ENCODE measurements around the gene CASP8AP2. TPM values are rescaled to one million over a fixed set of nuclear protein-coding genes. Genes with fewer than 3 reads are reported as not detected.

CASP8AP2 gene
- total and polyA plus RNA-seq, 9 of the 15 experiments (the other 6 are each of a cell fraction or from before 2014, with no cell fraction given), result 10.6 to 30.0 (median 19.1) TPM

- no peak for TF ChIP-seq HINFP (tag; conservative IDR thresholded peaks at IDR 0.05; ENCODE audit: low read depth)
- no peak for TF ChIP-seq CREBBP (IDR thresholded peaks at IDR 0.05; ENCODE audit: low read depth, low read length)
- no peak for TF ChIP-seq NR4A1 (CRISPR knock-in tag; IDR thresholded peaks at IDR 0.05)
- TF ChIP-seq NR4A1 (tag; IDR thresholded peaks at IDR 0.05), result no peak
- no peak for TF ChIP-seq SFPQ (IDR thresholded peaks at IDR 0.05; ENCODE audit: low read depth, low read length)
- no peak for TF ChIP-seq SNAPC5 (CRISPR knock-in tag; IDR thresholded peaks at IDR 0.05)
- TF ChIP-seq ZNF124 (CRISPR knock-in tag; IDR thresholded peaks at IDR 0.05), result no peak
- no peak for TF ChIP-seq POLR2G (IDR thresholded peaks at IDR 0.05; ENCODE audit: low read depth, low read length)
- TF ChIP-seq TAF15 (IDR thresholded peaks at IDR 0.05; ENCODE audit: low read depth, low read length), result no peak
- TF ChIP-seq ZNF175 (CRISPR knock-in tag; IDR thresholded peaks at IDR 0.05; ENCODE audit: low read depth), result no peak
- no peak for TF ChIP-seq HLTF (IDR thresholded peaks at IDR 0.05)
- TF ChIP-seq KLF6 (CRISPR knock-in tag; IDR thresholded peaks at IDR 0.05; ENCODE audit: borderline replicate concordance), result no peak
- TF ChIP-seq ZBTB17 (CRISPR knock-in tag; IDR thresholded peaks at IDR 0.05), result no peak
- no peak for TF ChIP-seq BDP1 (IDR thresholded peaks at IDR 0.05; ENCODE audit: insufficient read depth, insufficient read length)
- TF ChIP-seq BRD4 (IDR thresholded peaks at IDR 0.05), result no peak
- no peak for TF ChIP-seq ARID4B (CRISPR knock-in tag; IDR thresholded peaks at IDR 0.05)
- TF ChIP-seq ZNF324 (CRISPR knock-in tag; IDR thresholded peaks at IDR 0.05), result no peak
- TF ChIP-seq HMG20B (CRISPR knock-in tag; IDR thresholded peaks at IDR 0.05), result no peak
- no peak for TF ChIP-seq ATF1 (CRISPR knock-in tag; IDR thresholded peaks at IDR 0.05)
- no peak for TF ChIP-seq ATF1 (tag; IDR thresholded peaks at IDR 0.05)
- no peak for TF ChIP-seq FOXK1 (CRISPR knock-in tag; IDR thresholded peaks at IDR 0.05; ENCODE audit: borderline replicate concordance)
- TF ChIP-seq ARNT (IDR thresholded peaks at IDR 0.05), result no peak
Observed at GRCh38 chr6:89797317-89797716, 32.4 kb upstream of the CASP8AP2 start (continued).

All from K562 (cell line).